HUES48 (cell line): Measurements from ENCODE around the gene TMEM150A.
A peak's percentile ranks its signal among the peaks of the same experiment; 100 is the strongest.
"Not testable (repeated sequence)": the region's sequence is repeated elsewhere in the genome, so short reads cannot be mapped to it uniquely, and the experiment has no call there.

Experiments used
- H3K27ac ChIP-seq: one replicate; pipeline ENCODE4 v1.7.0; 2013; ENCODE audit warnings: low read depth, low read length, inconsistent platforms
- H3K27me3 ChIP-seq: 2 replicates; pipeline ENCODE4 v1.6.1; 2013; ENCODE audit warnings: mild to moderate bottlenecking, low read length; ENCODE audit not compliant: control insufficient read depth, insufficient read depth
- H3K36me3 ChIP-seq: 2 replicates; pipeline ENCODE4 v1.6.1; 2013; ENCODE audit warnings: low read length; ENCODE audit not compliant: control insufficient read depth, insufficient read depth
- H3K4me1 ChIP-seq: 2 replicates; pipeline ENCODE4 v1.6.1; 2013; ENCODE audit warnings: mild to moderate bottlenecking, low read length; ENCODE audit not compliant: control insufficient read depth, insufficient read depth
- H3K4me3 ChIP-seq: 2 replicates; pipeline ENCODE4 v1.5.1; 2013; ENCODE audit warnings: mild to moderate bottlenecking, low read depth, low read length
- H3K9ac ChIP-seq: 2 replicates; pipeline ENCODE4 v1.6.1; 2013; ENCODE audit warnings: mild to moderate bottlenecking, low read depth, low read length, moderate library complexity
- H3K9me3 ChIP-seq: 2 replicates; pipeline ENCODE4 v1.6.1; 2013; ENCODE audit warnings: low read length; ENCODE audit not compliant: control insufficient read depth, insufficient read depth

TMEM150A gene

DNA sequence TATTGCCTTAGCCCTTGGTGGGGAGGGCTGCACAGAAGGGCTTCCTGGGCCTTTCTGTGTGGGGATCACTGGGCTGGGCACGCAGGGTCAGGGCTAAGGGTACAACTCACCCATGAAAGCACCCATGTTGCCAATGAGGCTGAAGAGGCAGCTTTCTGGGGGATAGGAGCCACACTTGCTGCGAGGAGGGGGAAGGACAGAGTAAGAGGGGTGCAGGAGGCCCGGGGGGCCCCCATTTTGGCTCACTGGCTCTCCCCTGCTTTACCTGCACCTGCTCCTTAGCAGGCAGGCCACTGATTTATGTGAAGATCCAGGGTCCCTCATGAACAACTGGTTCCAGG, 2.3 kb downstream of the TMEM150A start:
- peaks cover 27% of the 10 kb centered on the region for H3K36me3 ChIP-seq
- no peaks in the 10 kb centered on the region for H3K27me3 ChIP-seq
- no peaks in the 10 kb centered on the region for H3K9me3 ChIP-seq
- H3K27ac ChIP-seq, result no peak overlapping the region
- peaks cover 6% of the 10 kb centered on the region; the same call in 1 of the 2 replicates for H3K4me1 ChIP-seq
- H3K4me3 ChIP-seq, result no peak overlapping the region
- no peak overlapping the region for H3K9ac ChIP-seq

DNA sequence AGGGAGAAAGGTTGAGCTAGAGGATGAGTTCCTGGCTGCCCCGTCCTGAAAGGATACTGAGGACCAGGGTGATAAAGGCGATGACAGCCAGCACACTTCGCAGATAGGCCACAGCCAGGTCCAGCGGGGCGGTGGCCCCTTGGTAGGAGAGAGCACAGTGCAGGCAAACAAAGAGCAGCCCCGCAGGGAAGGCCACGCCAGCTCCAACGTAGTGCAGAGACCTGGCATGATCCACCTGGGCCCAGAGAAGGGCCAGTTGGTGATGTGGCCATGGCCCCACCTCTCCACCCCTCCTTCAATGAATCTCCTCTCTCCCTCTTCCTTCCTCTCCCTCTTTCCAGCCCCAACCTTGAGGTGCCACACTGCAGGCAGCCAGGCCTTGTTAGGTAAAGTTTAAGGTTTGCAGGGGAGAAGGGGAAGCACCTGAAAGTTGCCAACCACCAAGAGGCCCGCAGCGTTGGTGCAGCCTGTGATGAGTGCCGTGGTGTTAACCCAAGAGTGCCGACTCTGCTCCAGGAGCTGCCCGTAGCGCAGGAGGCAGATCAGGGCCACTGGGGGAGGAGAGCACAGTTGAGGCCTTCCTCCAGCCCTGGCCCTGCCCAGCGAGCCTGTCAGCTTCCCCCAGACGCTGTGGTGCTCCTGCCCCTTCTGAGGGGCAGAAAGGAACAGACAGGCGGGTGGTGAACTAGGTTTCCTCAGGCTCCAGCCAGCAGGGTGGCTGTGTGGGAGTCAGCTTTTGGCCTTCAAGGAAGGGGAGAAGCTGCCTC, 2.8 kb downstream of the TMEM150A start:
- peaks cover 27% of the 10 kb centered on the region for H3K36me3 ChIP-seq
- no peak overlapping the region for H3K27ac ChIP-seq
- H3K9ac ChIP-seq, result no peak overlapping the region
- H3K4me1 ChIP-seq, result peaks cover 6% of the 10 kb centered on the region; the same call in 1 of the 2 replicates
- no peaks in the 10 kb centered on the region for H3K9me3 ChIP-seq
- no peaks in the 10 kb centered on the region for H3K27me3 ChIP-seq
- H3K4me3 ChIP-seq, result no peak overlapping the region

DNA sequence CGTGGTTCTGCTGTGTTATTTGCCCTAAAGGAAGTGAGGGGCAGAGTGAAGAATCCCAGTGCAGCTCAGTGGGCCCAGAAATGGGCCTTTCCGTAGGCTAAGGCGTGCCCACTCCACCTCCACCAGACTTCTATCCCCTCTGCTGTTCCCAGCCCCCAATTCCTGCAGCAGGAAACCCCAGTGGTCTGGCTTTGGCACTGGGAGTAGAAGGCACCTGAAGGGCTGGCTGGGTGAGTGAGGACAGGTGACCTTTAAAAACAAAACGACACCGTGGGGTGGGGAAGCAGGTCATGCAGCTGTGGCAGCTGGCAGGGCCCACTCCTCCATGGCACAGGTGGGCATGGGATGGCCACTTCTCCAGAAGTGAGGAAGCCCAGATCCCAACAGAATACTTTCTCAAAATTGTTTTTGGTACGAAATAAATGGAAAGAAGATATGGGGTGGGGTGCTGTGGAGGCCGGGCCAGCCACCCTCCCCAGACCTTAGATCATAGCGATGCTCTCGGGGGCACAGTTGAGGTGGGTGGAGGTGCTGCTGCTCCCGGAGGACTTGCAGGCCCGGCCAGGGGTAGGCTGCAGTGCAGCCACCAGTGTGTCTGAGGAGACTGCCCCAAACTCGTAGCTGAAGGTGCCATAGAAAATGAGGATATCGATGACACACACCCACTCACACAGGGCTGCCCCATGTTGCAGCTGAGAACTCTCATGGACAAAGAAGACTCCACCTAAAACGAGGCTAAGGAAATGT, 3.7 kb downstream of the TMEM150A start:
- peaks cover 6% of the 10 kb centered on the region; the same call in 1 of the 2 replicates for H3K4me1 ChIP-seq
- no peak overlapping the region for H3K27ac ChIP-seq
- no peaks in the 10 kb centered on the region for H3K9me3 ChIP-seq
- H3K4me3 ChIP-seq, result no peak overlapping the region
- H3K36me3 ChIP-seq, result peaks cover 27% of the 10 kb centered on the region
- H3K9ac ChIP-seq, result no peak overlapping the region
- no peaks in the 10 kb centered on the region for H3K27me3 ChIP-seq

DNA sequence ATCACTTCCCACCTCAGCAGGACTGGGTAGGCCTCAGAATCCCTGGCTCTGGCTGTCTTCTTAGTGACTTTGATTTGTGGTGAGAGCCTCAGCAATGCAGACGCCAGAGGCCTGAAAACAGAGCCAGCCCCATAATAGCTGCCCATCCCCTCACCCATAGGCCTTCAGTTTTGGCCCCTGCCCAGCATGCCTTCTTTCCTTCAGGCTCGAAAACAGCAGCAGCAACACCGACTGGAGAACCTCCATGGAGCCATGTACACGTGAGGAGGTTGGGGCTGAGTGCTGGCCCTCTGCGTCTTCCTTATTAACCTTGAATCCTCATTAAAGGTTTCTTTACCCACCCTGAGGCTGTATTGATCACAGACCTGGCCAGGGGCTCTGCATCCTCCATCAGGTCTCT, 5.3 kb downstream of the TMEM150A start:
- Histone ChIP-seq H3K36me3 (peaks cover 27% of the 10 kb centered on the region), H3K9me3 (no peaks in the 10 kb centered on the region), H3K27me3 (no peaks in the 10 kb centered on the region), H3K9ac (no peak overlapping the region), H3K4me1 (peaks cover 3% of the 10 kb centered on the region; the same call in 1 of the 2 replicates), H3K4me3 (no peak overlapping the region), H3K27ac (no peak overlapping the region)

DNA sequence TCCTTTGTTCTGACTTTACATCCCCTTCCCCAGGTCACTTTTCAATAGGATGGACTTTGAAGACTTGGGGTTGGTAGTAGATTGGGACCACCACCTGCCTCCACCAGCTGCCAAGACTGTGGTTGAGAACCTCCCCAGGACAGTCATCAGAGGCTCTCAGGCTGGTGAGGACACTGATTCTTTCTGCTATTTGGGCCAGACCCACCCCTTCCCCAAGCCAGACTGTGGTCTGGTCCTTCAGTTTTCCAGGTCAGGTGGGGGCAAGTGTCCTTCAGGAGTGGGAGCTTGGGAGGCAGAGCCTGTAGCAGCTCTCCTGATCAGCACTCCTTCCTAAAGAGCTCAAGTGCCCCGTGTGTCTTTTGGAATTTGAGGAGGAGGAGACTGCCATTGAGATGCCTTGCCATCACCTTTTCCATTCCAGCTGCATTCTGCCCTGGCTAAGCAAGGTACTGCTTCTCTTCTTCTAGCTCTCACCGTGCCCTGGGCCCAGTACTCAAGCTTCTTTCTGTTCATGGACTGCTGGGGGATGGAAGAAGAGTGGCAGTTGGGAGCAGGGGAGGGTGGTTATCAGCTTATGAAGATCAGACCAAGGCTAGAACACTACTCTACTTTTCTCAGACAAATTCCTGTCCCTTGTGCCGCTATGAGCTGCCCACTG, 5.9 kb downstream of the TMEM150A start:
- H3K9ac ChIP-seq, result no peak overlapping the region
- H3K4me1 ChIP-seq, result peaks cover 3% of the 10 kb centered on the region; the same call in 1 of the 2 replicates
- H3K4me3 ChIP-seq, result peak overlapping the region; percentile 95
- peaks cover 27% of the 10 kb centered on the region for H3K36me3 ChIP-seq
- H3K27me3 ChIP-seq, result no peaks in the 10 kb centered on the region
- H3K9me3 ChIP-seq, result no peaks in the 10 kb centered on the region
- H3K27ac ChIP-seq, result no peak overlapping the region

DNA sequence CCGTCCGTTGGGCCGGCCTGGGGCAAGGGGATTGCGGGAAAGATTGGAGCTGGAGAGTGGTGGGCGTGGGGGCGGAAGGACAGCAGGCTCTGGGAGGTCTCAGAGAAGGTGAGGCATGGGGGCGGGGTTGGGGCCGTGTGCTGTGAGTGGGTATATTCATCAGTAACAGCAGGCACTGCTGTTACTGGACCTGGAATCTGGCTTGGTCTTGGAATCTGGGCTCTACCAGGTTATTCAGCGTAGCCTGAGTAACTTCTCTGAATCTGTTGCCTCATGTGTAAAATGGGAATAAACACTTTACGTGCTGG, 6.5 kb downstream of the TMEM150A start:
- Histone ChIP-seq H3K4me1 (peaks cover 3% of the 10 kb centered on the region; the same call in 1 of the 2 replicates), H3K27me3 (no peaks in the 10 kb centered on the region), H3K9me3 (no peaks in the 10 kb centered on the region), H3K27ac (no peak overlapping the region), H3K36me3 (peaks cover 27% of the 10 kb centered on the region), H3K9ac (peak overlapping the region; percentile 69), H3K4me3 (peak overlapping the region; percentile 95)

DNA sequence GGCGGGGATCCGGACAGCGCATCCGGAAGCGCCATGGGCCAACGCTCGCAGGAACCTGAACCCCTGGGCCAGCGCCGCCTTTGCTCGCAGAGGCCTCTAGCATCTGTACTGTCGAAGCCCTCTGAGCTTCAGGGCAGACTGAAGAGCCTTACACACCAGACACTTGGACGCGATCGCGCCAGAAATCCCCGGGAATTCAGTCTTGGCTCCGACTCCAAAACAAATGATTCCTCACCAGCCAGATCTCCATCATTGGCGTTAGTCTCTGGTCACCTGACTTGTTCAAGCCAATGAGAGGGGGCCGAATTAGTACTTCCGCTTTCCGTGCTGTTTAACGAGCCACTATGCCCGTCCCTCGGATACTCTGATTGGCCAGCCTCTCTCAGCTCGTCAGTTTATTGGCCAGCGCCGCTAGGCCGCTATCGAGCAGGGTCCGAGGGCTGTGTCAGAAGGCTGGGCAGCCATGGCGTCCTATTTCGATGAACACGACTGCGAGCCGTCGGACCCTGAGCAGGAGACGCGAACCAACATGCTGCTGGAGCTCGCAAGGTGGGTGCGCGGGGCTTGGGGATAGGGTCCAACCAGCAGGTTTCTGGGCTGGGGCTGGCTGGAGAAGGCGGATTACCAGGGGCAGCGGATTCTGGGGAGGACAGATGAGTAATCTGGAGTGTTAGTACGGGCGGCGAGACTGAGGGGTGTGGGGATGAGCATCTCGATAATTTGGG, 7.0 kb downstream of the TMEM150A start, which contains the start of gene RNF181:
RNF181 (plus strand) TSS at position 445 of the 725 bp plus-strand sequence; CDS start at position 464, 19 bp downstream.
- peak within 1 kb of the TSS; percentile 95 for H3K4me3 ChIP-seq
- no peaks in the 10 kb centered on the region for H3K27me3 ChIP-seq
- H3K9ac ChIP-seq, result peak within 1 kb of the TSS; percentile 83
- peaks cover 3% of the 10 kb centered on the region; the same call in 1 of the 2 replicates for H3K4me1 ChIP-seq
- peaks cover 24% of the 10 kb centered on the region for H3K36me3 ChIP-seq
- H3K27ac ChIP-seq, result peak within 1 kb of the TSS; percentile 90
- H3K9me3 ChIP-seq, result no peaks in the 10 kb centered on the region

DNA sequence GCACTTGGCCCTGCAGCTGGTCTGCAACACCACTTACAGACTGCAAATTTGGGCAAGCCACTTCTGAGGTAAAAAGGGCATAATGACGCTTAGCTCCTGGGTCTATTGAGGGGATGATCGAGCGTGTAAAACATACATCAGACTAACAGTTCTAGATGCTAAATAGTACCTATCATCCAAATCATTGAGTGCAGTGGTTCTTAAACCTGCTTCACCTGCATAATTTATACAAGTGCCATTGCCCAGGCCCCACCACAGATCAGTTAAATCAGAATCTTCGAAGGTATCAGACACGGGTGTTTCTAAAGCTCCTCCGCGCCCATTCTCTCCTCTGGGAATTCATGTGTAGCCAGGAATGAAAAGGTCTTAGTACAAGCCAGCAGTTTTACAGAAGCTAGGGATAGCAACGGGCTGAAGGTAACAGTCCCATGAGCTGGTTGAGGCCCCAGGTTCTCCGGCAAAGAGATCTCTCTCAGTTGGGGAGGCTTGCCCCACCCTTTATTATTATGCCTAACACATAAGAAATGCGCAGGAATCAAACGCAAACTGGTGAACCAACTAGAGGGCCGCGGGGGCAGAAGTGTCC, 7.7 kb downstream of the TMEM150A start:
- H3K4me1 ChIP-seq, result peaks cover 3% of the 10 kb centered on the region; the same call in 1 of the 2 replicates
- H3K9me3 ChIP-seq, result no peaks in the 10 kb centered on the region
- H3K36me3 ChIP-seq, result peaks cover 22% of the 10 kb centered on the region
- H3K27me3 ChIP-seq, result no peaks in the 10 kb centered on the region
- peak overlapping the region; percentile 83 for H3K9ac ChIP-seq
- peak overlapping the region; percentile 95 for H3K4me3 ChIP-seq
- H3K27ac ChIP-seq, result peak overlapping the region; percentile 90

DNA sequence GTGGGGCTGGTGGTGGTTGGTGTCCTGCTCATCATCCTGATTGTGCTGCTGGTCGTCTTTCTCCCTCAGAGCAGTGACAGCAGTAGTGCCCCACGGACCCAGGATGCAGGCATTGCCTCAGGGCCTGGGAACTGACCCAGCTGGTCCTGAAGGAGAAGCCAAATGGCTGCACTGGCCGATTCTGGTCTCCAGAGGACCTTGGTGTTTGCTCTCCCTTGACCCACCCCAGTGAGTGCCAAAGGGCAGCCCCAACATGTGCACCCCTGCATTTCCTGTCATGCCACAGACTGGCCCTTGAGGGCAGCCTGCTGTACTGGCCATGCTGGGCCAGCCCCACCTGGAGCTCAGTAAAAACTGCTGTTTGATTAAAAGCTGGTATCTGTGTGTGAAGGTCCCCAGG, 9.5 kb downstream of the TMEM150A start:
- Histone ChIP-seq H3K4me3 (no peak overlapping the region), H3K9ac (no peak overlapping the region), H3K9me3 (no peaks in the 10 kb centered on the region), H3K4me1 (peaks cover 3% of the 10 kb centered on the region; the same call in 1 of the 2 replicates), H3K36me3 (peaks cover 14% of the 10 kb centered on the region), H3K27ac (no peak overlapping the region), H3K27me3 (no peaks in the 10 kb centered on the region)

DNA sequence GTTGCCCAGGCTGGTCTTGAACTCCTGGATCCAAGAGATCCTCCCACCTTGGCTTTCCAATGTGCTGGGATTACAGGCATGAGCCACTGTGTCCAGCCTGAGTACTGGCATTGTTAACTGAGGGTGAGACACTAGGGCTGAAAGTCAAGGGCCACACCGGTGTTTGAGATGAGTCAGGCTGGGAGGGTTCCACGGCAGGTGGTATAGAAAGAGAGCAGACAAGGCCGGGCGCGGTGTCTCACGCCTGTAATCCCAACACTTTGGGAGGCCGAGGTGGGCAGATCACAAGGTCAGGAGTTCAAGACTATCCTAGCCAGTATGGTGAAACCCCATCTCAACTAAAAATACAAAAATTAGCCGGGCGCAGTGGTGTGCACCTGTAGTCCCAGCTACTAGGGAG, 10.2 kb downstream of the TMEM150A start:
- not testable (repeated sequence) for H3K9me3 ChIP-seq, H3K9ac ChIP-seq, H3K4me3 ChIP-seq, H3K27me3 ChIP-seq, H3K27ac ChIP-seq, H3K4me1 ChIP-seq, H3K36me3 ChIP-seq
